GM10266 (cell line): Measurements from ENCODE around the gene GTF2H1.

Source experiments
- DNase-seq: peaks from one replicate; pipeline ENCODE4 v3.0.0; 2012; ENCODE audit errors: extremely low spot score
- CTCF ChIP-seq: IDR thresholded peaks from 2 replicates; pipeline ENCODE4 v1.5.1; 2012; ENCODE audit warnings: mild to moderate bottlenecking, low read depth; ENCODE audit not compliant: control insufficient read depth, insufficient read depth; ENCODE audit errors: missing control alignments

The GTF2H1 gene

GRCh38 chr11:18332302-18332701 is 9.9 kb downstream of the GTF2H1 start:
- DNase-seq = no peak
- no peak for TF ChIP-seq CTCF

GRCh38 chr11:18332891-18333290 is 10.5 kb downstream of the GTF2H1 start:
- no peak for DNase-seq

GRCh38 chr11:18347471-18348125 is 25.2 kb downstream of the GTF2H1 start:
- TF ChIP-seq CTCF = no peak
- DNase-seq = no peak

More at GRCh38 chr11:18332891-18333290, 10.5 kb downstream of the GTF2H1 start:
- no peak for TF ChIP-seq CTCF

GRCh38 chr11:18352581-18352980 is 30.2 kb downstream of the GTF2H1 start:
- no peak for TF ChIP-seq CTCF
- no peak for DNase-seq

GRCh38 chr11:18358646-18359045 is 36.3 kb downstream of the GTF2H1 start:
- DNase-seq = no peak
- no peak for TF ChIP-seq CTCF

GRCh38 chr11:18361154-18361553 is 38.8 kb downstream of the GTF2H1 start:
- TF ChIP-seq CTCF = no peak
- DNase-seq = no peak

GRCh38 chr11:18364495-18365073 is 42.2 kb downstream of the GTF2H1 start:
- no peak for DNase-seq

More at GRCh38 chr11:18364495-18365073, 42.2 kb downstream of the GTF2H1 start:
- TF ChIP-seq CTCF = no peak
